GM12878 (cell line): ENCODE results near the gene SPEG. TPM values are rescaled to one million over a fixed set of nuclear protein-coding genes. Genes with fewer than 3 reads are reported as not detected.

Experiments
- CEBPB ChIP-seq, 2 experiments: fragments of 150-350 bp in 1 of 2; IDR thresholded peaks; 2 replicates each; pipeline ENCODE4 v1.6.1; 2012 to 2014; ENCODE audit warnings: low read depth in 2 of 2, low read length in 2 of 2, borderline replicate concordance in 1 of 2, inconsistent platforms in 1 of 2
- CREM ChIP-seq: IDR thresholded peaks from 2 replicates; pipeline ENCODE4 v1.6.1; 2014; ENCODE audit warnings: antibody characterized with exemption, low read depth
- HDGF ChIP-seq: fragments of 450-650 bp; IDR thresholded peaks from 2 replicates; pipeline ENCODE4 v1.6.1; 2016; ENCODE audit warnings: antibody characterized with exemption
- NR2C1 ChIP-seq: fragments of 450-650 bp; IDR thresholded peaks from 2 replicates; pipeline ENCODE4 v1.6.1; 2017; ENCODE audit warnings: antibody characterized with exemption, mild to moderate bottlenecking, moderate library complexity
- STAT1 ChIP-seq: fragments of 450-650 bp; conservative IDR thresholded peaks from 2 replicates; pipeline ENCODE4 v1.6.1; 2014; ENCODE audit warnings: antibody characterized with exemption, mild to moderate bottlenecking
- ZBED1 ChIP-seq: IDR thresholded peaks from 2 replicates; pipeline ENCODE4 v1.6.1; 2016; ENCODE audit warnings: borderline replicate concordance
- polyA plus RNA-seq, 11 experiments: library from polyadenylated mRNA; depleted of rRNA in 4 of 11; unstranded in 6 of 11; stranded (reverse) in 5 of 11; fragments of >200 nt; fragmentation: Nextera tagmentation in 4 of 11; fragmentation: Illumina TruSeq in 1 of 11; extraction: Ambion mirVana in 4 of 11; extraction: Trizol in 1 of 11; gene quantifications; 1 replicate in 1 of 11; 2 replicates in 10 of 11; pipeline versions ENCODE4 v1.2.1 to v1.2.3, GENCODE V29; 2011 to 2016; ENCODE audit warnings: inconsistent platforms in 2 of 11, missing spikeins in 2 of 11, low read depth in 1 of 11
- total RNA-seq, 4 experiments: library from RNA; depleted of rRNA in 3 of 4; stranded (reverse); fragments of >200 nt in 3 of 4; fragmentation: Illumina TruSeq in 1 of 4; extraction: Trizol in 1 of 4; gene quantifications; 2 replicates each; pipeline versions ENCODE4 v1.2.1 to v1.2.3, GENCODE V29; 2013 to 2021
- TF ChIP-seq, protein P1 (sequence below), 3 experiments: IDR thresholded peaks in 2 of 3; conservative IDR thresholded peaks in 1 of 3; 2 replicates each; pipeline ENCODE4 v1.5.1; 2011; ENCODE audit warnings: low read depth in 3 of 3, low read length in 3 of 3, mild to moderate bottlenecking in 3 of 3, control low read depth in 2 of 3, moderate library complexity in 2 of 3, inconsistent platforms in 1 of 3, mixed read lengths in 1 of 3; ENCODE audit not compliant: control insufficient read depth in 2 of 3, insufficient read depth in 1 of 3; ENCODE audit errors: extremely low read depth in 1 of 3
- TF ChIP-seq, protein P2 (sequence below): fragments of 450-650 bp; conservative IDR thresholded peaks from 2 replicates; pipeline ENCODE4 v1.6.1; 2017; ENCODE audit warnings: mild to moderate bottlenecking, moderate library complexity
- TF ChIP-seq, protein P3 (sequence below): fragments of 450-650 bp; IDR thresholded peaks from 2 replicates; pipeline ENCODE4 v1.6.1; 2018; ENCODE audit warnings: mild to moderate bottlenecking, low read depth, moderate library complexity; ENCODE audit not compliant: partially characterized antibody
- TF ChIP-seq, protein P4 (sequence below): IDR thresholded peaks from 2 replicates; pipeline ENCODE4 v1.6.1; 2011; ENCODE audit warnings: borderline replicate concordance, low read depth, mild to moderate bottlenecking, moderate library complexity, low read length; ENCODE audit not compliant: insufficient read depth, poor library complexity, severe bottlenecking

SPEG gene
- total and polyA plus RNA-seq, 10 of the 15 experiments (the other 5 are each of a cell fraction or from before 2014, with no cell fraction given): 0.03 to 0.28 TPM; not detected in 8

DNA sequence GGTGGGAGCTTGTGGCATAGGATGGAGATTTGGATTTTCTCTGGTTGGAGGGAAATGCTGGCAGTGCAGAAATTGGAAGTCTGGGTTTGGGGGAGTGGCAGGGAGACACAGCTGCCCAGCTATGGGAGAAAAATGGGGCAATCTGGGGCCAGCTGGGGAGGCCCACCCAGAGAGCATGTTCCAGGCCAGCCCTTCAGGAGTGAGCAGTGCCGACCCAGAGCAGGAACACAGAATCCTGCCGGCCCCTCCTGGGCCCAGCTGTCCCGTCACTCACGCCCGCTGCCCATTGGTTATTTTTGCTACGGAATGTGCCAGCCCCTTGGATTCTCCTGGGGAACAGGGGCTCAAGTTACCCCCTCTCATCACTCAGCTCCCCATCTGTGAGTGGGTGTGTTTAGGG lies 4.9 kb downstream of the SPEG start (continued):
- TF ChIP-seq, protein P1, sequence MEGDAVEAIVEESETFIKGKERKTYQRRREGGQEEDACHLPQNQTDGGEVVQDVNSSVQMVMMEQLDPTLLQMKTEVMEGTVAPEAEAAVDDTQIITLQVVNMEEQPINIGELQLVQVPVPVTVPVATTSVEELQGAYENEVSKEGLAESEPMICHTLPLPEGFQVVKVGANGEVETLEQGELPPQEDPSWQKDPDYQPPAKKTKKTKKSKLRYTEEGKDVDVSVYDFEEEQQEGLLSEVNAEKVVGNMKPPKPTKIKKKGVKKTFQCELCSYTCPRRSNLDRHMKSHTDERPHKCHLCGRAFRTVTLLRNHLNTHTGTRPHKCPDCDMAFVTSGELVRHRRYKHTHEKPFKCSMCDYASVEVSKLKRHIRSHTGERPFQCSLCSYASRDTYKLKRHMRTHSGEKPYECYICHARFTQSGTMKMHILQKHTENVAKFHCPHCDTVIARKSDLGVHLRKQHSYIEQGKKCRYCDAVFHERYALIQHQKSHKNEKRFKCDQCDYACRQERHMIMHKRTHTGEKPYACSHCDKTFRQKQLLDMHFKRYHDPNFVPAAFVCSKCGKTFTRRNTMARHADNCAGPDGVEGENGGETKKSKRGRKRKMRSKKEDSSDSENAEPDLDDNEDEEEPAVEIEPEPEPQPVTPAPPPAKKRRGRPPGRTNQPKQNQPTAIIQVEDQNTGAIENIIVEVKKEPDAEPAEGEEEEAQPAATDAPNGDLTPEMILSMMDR (IDR thresholded peaks at IDR 0.05 in 2 of 3, conservative IDR thresholded peaks at IDR 0.05 in 1 of 3; ENCODE audit: control insufficient read depth in 2 of 3, extremely low read depth in 1 of 3, insufficient read depth in 1 of 3, low read depth in 3 of 3, low read length in 3 of 3): no peak
- TF ChIP-seq, protein P2, sequence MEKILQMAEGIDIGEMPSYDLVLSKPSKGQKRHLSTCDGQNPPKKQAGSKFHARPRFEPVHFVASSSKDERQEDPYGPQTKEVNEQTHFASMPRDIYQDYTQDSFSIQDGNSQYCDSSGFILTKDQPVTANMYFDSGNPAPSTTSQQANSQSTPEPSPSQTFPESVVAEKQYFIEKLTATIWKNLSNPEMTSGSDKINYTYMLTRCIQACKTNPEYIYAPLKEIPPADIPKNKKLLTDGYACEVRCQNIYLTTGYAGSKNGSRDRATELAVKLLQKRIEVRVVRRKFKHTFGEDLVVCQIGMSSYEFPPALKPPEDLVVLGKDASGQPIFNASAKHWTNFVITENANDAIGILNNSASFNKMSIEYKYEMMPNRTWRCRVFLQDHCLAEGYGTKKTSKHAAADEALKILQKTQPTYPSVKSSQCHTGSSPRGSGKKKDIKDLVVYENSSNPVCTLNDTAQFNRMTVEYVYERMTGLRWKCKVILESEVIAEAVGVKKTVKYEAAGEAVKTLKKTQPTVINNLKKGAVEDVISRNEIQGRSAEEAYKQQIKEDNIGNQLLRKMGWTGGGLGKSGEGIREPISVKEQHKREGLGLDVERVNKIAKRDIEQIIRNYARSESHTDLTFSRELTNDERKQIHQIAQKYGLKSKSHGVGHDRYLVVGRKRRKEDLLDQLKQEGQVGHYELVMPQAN: no peak
- no peak for TF ChIP-seq ZBED1
- TF ChIP-seq NR2C1: no peak
- TF ChIP-seq CREM: no peak
- TF ChIP-seq, protein P3, sequence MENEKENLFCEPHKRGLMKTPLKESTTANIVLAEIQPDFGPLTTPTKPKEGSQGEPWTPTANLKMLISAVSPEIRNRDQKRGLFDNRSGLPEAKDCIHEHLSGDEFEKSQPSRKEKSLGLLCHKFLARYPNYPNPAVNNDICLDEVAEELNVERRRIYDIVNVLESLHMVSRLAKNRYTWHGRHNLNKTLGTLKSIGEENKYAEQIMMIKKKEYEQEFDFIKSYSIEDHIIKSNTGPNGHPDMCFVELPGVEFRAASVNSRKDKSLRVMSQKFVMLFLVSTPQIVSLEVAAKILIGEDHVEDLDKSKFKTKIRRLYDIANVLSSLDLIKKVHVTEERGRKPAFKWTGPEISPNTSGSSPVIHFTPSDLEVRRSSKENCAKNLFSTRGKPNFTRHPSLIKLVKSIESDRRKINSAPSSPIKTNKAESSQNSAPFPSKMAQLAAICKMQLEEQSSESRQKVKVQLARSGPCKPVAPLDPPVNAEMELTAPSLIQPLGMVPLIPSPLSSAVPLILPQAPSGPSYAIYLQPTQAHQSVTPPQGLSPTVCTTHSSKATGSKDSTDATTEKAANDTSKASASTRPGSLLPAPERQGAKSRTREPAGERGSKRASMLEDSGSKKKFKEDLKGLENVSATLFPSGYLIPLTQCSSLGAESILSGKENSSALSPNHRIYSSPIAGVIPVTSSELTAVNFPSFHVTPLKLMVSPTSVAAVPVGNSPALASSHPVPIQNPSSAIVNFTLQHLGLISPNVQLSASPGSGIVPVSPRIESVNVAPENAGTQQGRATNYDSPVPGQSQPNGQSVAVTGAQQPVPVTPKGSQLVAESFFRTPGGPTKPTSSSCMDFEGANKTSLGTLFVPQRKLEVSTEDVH: no peak
- TF ChIP-seq CEBPB (IDR thresholded peaks at IDR 0.05; ENCODE audit: borderline replicate concordance in 1 of 2, low read depth in 2 of 2, low read length in 2 of 2): no peak
- TF ChIP-seq HDGF: no peak
- TF ChIP-seq, protein P4, sequence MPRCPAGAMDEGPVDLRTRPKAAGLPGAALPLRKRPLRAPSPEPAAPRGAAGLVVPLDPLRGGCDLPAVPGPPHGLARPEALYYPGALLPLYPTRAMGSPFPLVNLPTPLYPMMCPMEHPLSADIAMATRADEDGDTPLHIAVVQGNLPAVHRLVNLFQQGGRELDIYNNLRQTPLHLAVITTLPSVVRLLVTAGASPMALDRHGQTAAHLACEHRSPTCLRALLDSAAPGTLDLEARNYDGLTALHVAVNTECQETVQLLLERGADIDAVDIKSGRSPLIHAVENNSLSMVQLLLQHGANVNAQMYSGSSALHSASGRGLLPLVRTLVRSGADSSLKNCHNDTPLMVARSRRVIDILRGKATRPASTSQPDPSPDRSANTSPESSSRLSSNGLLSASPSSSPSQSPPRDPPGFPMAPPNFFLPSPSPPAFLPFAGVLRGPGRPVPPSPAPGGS: no peak
- TF ChIP-seq STAT1: no peak
- TF ChIP-seq, all 136 proteins: peak for 0
